ENCODE measurements around the gene SCYGR2. TPM values are rescaled to one million over a fixed set of nuclear protein-coding genes. Genes with fewer than 3 reads are reported as not detected.
A peak's percentile ranks its signal among the peaks of the same experiment; 100 is the strongest.
"Not testable (repeated sequence)": the region's sequence is repeated elsewhere in the genome, so short reads cannot be mapped to it uniquely, and the experiment has no call there.

Gene SCYGR2, protein sequence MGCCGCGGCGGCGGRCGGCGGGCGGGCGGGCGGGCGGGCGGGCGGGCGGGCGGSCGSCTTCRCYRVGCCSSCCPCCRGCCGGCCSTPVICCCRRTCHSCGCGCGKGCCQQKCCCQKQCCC
- not detected in 2 replicates for total RNA-seq

GRCh38 chr2:227598835-227599503 is at the start of gene SCYGR2:
Gene SCYGR2, plus strand, starts transcription at chr2:227598893. Its CDS starts 0 bp downstream, at chr2:227598893.
- not testable (repeated sequence) for DNase-seq

DNA sequence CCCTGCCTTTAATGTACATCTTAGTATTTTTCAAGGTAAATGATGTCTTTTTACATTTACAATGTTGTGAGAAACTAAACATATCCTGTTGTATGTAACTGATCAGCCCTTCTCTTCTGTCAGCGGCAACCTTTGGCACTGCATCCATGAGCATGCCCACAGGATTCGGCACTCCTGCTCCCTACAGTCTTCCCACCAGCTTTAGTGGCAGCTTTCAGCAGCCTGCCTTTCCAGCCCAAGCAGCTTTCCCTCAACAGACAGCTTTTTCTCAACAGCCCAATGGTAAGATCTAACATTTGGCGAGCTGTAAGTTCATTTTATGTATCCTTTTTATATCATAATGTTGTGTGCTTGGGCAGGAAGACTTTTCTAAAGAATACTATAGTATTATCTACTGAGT is 46.9 kb upstream of the SCYGR2 start:
- DNase-seq: no peak

DNA sequence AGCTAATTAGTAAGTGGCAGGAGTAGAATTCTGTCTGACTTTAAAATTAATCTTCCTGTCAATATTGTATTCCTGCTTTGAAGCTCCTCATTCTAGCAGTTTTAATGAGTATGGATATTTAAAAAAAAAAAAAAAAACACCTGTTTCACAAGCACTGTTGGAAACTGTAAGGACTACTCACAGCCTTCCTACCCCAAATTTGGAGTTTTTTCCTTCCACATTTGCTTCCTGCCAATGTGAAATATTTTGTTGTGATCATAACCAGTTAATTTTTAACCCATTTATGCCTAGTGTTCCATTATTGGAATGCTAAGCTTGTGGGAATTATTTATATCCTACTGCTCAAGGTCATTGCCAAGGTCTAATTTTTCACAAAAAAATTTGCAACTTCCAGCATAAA is 36.1 kb upstream of the SCYGR2 start:
- DNase-seq: no peak

DNA sequence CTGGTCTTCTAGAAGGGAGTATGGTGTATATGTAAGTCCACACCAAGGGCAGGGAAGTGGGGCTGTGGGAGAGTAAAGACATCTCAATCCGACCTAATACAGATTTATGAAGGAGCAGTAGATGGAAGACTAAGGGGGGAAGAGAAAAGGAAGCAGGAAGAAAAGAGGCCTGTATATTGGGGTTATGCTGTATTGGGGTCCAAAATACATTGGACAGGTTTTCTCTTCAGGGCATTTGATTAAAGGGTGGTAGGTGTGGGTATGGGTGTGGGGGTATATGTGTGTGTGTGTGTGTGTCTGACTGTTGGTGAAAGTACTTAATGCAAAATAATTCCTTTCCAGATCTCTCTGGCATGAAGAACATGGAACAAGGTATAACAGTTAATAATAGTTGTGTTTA is 33.6 kb upstream of the SCYGR2 start:
- DNase-seq: no peak

GRCh38 chr2:227566012-227566411 is 32.7 kb upstream of the SCYGR2 start:
- no peak for DNase-seq

DNA sequence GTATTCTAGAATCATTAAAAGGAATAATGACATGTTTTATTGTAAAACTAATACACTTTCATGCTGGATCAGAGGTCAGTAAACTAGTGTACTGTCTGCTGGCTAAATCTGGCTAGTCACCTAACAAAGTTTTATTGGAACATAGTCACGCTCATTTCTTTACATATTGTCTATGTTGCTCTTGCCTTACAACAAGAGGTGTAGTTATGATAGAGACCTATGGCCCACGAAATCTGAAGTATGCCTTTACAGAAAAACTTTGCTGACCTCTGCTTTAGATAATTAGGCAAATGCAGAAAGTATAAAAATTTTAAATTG is 29.9 kb upstream of the SCYGR2 start:
- no peak for DNase-seq

DNA sequence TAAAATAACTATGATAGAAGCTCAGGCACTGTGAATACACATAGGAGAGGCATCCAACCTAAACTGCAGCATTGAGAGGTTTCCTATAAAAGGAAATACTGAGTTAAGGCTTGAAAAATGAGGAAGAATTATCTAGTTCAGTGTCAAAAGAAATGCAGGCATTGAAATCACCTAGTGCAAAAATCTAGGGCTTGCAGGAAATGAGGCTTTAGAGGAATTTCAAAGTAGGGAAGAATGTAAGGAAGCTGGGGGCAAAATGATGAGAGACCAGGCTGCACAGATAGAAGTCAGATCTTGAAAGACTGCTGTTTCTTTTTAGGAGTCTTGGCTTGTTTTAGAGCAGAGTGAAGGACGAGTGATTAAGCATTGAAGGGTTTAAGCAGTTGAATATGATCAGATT is 28.1 kb upstream of the SCYGR2 start:
- DNase-seq: no peak

DNA sequence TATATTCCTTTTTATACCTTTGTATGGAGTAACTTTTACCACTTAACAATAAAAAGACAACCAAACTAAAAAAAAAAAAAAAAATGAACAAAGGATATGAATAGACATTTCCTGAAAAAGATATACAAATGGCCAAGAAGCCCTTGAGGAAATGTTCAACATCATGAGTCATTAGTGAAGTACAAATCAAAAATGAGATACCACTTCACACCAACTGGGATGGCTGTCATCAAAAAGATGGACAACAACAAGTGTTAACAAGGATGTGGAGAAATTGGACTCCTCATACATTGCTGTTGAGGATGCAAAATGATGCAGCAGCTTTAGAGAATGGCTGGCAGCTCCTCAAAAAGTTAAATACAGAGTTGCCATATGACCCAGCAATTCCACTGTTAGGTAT is 22.6 kb upstream of the SCYGR2 start:
- DNase-seq: peak; percentile 51

DNA sequence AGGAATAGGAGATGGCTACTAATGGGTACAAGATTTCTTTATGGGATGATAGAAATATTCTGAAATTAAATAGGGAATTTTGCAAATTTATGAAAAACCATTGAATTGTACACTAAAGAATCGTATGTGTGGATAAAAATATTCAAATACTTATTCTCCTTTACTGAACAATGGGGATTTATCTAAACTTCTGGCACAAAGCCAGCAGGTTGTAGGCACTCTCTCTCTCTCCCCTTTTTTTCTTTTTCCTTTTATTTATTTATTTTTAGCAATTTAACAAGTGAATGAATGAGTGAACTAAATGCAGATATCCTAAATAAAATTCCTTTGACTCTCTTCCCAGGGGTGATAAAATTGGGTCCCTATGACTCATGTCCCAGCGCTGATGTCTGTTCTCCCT is 21.9 kb upstream of the SCYGR2 start:
- no peak for DNase-seq

DNA sequence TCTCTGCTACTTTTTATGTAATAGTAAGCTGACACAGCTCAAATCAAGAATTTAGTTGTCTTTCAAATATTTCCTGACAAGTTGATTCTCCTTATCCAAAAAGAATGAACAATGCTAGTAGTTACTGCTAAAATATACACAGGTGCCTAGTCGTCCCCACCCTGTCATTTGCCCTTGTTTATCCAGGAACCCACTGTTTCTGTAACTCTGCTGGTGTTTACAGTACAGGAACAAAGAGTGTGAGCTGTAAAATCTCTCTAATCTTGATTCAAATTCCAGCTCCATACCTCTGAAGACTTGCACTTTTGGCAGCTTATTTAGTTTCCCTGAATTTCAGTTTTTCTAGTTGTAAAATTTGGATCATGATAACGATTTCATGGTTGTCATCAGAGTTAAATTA is 21.1 kb upstream of the SCYGR2 start:
- no peak for DNase-seq

DNA sequence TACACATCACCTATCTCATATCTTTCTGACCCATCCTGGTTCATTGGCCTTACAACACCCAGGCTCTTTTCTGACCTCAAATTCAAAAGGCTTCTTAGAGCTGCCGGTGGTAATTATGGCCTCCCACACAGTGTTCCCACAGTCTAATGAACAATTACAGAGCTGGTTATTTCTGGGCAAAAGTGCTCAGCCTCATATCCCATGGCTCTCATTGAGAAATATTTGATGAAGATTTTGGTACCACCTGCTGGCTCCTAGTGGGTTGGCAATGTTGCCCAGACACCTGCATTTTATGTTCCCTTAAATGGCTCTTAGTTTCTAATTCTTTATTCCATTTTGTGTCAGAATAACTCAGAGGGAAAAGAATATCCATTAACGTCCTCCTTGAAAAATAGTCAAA is 20.1 kb upstream of the SCYGR2 start:
- DNase-seq: no peak

DNA sequence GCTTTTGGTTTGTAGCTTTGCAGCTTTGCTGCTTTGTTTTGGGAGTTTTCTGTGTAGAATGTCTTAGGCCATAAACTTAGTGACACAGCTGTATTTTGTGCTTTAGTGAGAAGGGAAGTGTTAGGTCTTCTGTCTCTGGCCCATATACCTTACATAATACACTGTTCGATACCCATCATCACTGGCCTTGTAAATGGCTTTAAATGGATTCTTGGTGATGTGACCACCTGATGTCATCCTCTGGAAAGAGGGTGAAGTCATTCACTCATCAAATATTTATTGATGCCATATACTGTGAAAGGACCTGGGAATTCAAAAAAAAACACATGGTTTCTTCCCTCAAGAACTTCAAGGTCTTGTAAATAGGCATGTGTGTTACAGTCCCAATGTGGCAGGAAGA is 18.9 kb upstream of the SCYGR2 start:
- no peak for DNase-seq

- DNase-seq: no peak
Measured at GRCh38 chr2:227582369-227582768, 16.3 kb upstream of the SCYGR2 start.

DNA sequence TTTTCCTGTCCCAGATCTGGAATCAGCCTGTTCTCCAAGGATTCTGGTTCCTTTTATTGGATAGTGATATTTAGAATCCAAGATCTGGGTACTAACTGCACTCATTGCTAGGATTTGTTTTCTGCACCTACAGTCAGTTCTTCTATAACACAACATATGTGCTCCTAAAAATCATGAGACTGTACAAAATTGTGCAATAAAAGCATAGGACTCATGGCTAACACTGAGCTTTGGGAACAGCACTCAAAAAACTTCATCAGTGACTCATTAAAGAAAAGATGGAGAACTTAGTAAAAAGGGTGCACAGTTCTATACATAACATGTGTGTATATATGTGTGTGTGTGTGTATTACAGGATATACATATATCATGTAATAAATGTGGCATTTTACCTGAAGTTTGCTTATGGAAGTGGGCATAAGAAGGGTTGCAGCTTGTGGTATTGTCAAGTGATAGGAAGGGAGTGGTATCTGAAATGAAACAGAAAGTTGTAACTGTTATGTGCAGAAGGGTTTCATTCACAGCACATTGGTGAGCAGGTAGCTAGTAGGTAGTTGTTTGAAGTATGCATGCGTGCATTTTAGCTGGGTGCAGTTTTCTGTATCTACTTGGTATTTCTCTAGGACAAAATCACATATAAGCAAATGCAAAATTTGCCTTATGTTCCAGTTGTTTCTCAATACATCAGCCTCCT is 5.9 kb upstream of the SCYGR2 start:
- DNase-seq: no peak

- no peak for DNase-seq
Measured at GRCh38 chr2:227595797-227596196, 2.9 kb upstream of the SCYGR2 start.

DNA sequence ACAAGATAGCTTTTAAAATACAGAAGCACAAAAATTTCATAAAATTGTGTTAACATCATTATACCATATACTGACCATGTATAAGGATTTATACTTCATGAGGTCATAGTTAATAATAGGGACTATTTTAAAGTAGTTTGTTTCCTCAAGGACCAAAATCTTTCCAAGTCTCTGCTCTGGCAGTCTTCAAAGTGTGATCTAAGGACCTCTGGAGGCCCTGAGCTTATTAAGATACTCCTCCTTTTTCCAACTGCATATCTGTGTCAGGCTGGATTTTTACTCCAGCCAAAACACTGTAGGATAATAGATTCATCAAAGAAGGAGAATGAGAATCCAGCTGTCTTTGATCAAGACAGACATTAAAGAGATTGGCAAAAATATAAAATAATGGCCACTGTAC is 1.7 kb upstream of the SCYGR2 start:
- DNase-seq: no peak

- DNase-seq: no peak
Measured at GRCh38 chr2:227597998-227598397, 695 bp upstream of the SCYGR2 start.

DNA sequence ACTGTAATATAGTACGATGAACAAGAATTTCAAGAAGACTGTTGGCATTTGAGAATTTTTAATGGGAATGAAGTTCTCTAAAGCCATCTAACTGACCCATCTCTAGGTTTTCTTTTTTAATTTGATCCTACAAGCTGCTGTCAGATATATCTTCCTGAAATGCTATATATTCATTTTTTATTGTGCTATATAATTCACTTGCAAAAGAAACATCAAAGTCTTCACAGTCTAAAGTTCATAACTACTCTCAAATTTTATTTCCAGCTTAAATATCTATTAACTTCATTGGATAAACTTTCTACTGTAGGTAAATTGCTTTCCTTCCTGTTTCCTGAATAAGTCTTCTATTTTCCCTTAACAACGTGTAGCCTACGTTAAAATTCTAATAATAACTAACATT is 3.7 kb downstream of the SCYGR2 start:
- DNase-seq: no peak

GRCh38 chr2:227606476-227606875 is 7.8 kb downstream of the SCYGR2 start:
- no peak for DNase-seq

- no peak for DNase-seq
Measured at GRCh38 chr2:227607941-227608340, 9.2 kb downstream of the SCYGR2 start.

DNA sequence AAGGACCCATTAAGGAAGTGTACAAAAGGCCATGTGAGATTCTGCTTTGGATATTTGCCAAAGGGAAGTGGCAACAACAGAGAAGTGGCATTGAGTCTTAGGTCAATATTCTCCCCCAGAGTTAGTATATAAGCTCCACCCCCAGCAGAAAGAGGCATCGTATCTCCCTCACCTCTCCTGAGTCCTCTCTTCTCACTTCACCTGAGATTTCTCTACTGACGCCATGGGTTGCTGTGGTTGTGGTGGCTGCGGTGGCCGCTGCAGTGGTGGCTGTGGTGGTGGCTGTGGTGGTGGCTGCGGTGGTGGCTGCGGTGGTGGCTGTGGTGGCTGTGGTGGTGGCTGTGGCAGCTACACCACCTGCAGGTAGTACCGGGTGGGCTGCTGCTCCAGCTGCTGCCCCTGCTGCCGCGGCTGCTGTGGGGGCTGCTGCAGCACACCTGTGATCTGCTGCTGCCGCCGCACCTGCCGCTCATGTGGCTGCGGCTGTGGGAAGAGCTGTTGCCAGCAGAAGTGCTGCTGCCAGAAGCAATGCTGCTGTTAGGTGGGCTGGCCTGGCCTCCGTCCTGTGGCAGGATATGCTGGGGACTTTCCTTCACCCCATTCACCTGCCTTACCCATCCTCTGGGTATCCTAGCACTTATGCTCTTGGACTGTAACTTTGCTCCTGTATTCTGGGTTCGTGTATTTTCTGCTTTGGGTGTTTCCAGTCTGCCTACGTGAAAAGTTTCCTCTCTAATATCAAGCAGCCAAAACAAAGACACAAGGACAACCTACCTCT is 10.1 kb downstream of the SCYGR2 start:
- DNase-seq: no peak

- DNase-seq: no peak
Measured at GRCh38 chr2:227610123-227610522, 11.4 kb downstream of the SCYGR2 start.

GRCh38 chr2:227612546-227613271 is 14.0 kb downstream of the SCYGR2 start:
- no peak for DNase-seq

All from dermis blood vessel endothelial cell (primary cell).